Left colon (tissue), 2 donors: ENCODE data around the gene ECM1. TPM values are rescaled to one million over a fixed set of nuclear protein-coding genes. Genes with fewer than 3 reads are reported as not detected.

ENCODE experiments used
- ATAC-seq: fragments of 200-7000 bp; cut with Tn5 transposase; one replicate; pipeline ENCODE4 v1.9.1; 2020; ENCODE audit warnings: mild to moderate bottlenecking, moderate library complexity
- DNase-seq, 2 donors: peaks; one replicate each; pipeline ENCODE4 v3.0.0-alpha.2; 2020
- intact Hi-C, 2 donors: fragments of 100-400 bp; cut with DNase I in 1 of 2; cut with micrococcal nuclease in 1 of 2; formaldehyde crosslinking; loops; one replicate each; pipeline versions ENCODE4 v1.11.2 to v1.14.0; 2022; cut with DNase I, micrococcal nuclease
- total RNA-seq, 2 donors: library from RNA; stranded (reverse); fragmentation: NEBNext Ultra II Directional; extraction: Animal tissue kit (Norgen Biotek cat#: 25700); gene quantifications; one replicate each; pipeline ENCODE4 v1.2.1, GENCODE V29; 2021
- donor health status: DM: no; HTN: no; CAD: no.
- donor health status: DM: yes; HTN: yes; CAD: no.

Gene ECM1
- total RNA-seq, 2 donors from 2014 or later, result 6.3 to 9.1 TPM

GRCh38 chr1:150535511-150536287 is 27.8 kb downstream of the ECM1 start:
- intact Hi-C loops, result loop anchor here in 1 of 2 donors (10.0 kb wide), 1 partner anchor 61 kb away; no protein-coding TSS in a partner anchor
- no peak for DNase-seq

DNA sequence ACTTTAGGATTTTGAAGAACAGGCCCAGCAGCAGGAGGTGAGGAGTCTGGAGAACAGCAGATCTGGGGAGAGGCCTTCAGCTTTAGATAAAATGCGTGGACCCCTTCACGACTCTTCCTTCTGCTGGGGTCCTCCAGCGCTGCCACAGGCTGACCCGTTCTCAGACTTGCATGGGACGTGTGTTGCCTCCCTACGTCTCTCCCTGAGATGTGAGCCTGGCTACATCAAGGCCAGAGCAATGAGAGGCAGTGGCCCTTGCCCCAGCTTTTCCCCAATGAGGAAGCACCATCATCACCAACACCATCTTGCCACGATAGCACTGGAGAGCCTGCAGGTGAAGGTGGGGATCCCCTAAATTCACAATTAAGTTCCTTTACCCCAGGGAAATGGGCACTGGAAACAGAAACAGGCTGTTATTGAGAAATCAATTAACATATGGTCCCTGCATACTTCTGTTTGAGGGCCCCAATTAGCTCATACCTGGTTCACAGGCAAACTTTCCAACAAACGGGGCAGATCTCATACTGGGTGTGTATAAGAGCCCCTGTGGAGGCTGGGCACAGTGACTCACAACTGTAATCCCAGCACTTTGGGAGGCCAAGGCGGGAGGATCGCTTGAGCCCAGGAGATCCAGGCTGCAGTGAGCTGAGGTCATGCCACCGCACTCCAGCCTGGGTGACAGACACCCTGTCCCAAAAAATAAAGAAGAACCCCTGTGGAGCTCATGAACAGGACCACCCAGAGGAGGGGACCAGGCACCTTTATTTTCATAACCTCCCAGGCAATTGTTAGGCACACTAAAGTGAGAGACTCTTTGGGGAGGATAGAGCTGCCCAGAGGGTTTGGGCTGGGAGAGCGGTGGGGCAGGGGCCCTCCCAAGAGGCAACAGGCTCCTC is 29.2 kb downstream of the ECM1 start:
- DNase-seq (no peak), ATAC-seq (no peak)
- intact Hi-C loops, result loop anchor here in 1 of 2 donors (10.0 kb wide), 1 partner anchor 62 kb away; no protein-coding TSS in a partner anchor

More at GRCh38 chr1:150535511-150536287, 27.8 kb downstream of the ECM1 start:
- ATAC-seq, result no peak

- ATAC-seq (no peak), DNase-seq (peak in 1 of 2 donors; percentile 30)
- intact Hi-C loops, result loop anchor here in 1 of 2 donors (10.0 kb wide), 1 partner anchor 63 kb away; no protein-coding TSS in a partner anchor
Observed at GRCh38 chr1:150537732-150538684, 30.1 kb downstream of the ECM1 start.

GRCh38 chr1:150543500-150544143 is 35.7 kb downstream of the ECM1 start:
- ATAC-seq (no peak), DNase-seq (peak in 1 of 2 donors; percentile 37)
- intact Hi-C loops, result no loop called here

DNA sequence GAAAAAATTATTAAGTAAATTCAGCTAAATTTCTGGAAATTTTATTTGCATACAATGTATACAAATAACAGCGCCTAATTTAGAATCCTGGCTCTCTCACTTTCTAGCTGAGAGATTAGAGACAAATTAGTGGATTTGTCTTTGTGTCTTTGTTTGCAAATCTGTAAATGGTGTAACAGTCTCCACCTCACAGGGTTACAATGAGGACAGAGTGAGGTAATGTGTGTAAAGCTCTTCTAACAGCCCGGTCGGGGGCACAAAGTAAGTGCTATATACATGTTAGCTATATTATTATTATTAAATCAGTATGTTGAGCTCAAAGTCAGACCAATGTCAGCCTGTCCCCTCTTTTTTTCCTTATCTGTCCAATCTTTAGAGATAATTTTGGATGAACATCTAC is 36.3 kb downstream of the ECM1 start:
- DNase-seq, result no peak
- intact Hi-C loops, result no loop called here
- ATAC-seq, result no peak

GRCh38 chr1:150545486-150546032 is 37.6 kb downstream of the ECM1 start:
- intact Hi-C loops, result no loop called here
- DNase-seq, result no peak
- ATAC-seq, result no peak

DNA sequence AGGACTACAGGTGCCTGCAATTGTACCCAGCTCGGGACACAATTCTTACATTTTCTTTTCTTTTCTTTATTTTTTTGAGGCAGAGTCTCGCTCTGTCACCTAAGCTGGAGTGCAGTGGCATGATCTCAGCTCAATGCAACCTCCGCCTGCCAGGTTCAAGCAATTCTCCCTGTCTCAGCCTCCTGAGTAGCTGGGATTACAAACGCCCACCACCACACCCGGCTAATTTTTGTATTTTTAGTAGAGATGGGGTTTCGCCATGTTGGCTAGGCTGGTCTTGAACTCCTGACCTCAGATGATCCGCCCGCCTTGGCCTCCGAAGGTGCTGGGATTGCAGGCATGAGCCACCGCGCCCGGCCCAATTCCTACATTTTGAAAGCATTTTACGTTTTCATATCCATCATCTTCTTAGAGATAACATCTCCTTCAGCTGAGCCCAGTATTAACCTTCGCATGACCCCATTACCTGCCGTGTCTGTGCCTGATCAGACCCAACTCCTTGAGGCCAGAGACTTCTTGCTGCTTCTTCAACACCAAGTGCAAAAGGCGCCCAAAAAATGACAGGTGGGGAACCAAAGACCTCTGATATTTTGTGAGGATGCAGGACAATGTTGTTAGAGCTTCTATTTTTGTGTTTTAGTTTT is 38.5 kb downstream of the ECM1 start:
- intact Hi-C loops, result no loop called here
- DNase-seq (no peak), ATAC-seq (no peak)

- DNase-seq (no peak), ATAC-seq (no peak)
- intact Hi-C loops, result no loop called here
Observed at GRCh38 chr1:150548324-150548631, 40.4 kb downstream of the ECM1 start.

DNA sequence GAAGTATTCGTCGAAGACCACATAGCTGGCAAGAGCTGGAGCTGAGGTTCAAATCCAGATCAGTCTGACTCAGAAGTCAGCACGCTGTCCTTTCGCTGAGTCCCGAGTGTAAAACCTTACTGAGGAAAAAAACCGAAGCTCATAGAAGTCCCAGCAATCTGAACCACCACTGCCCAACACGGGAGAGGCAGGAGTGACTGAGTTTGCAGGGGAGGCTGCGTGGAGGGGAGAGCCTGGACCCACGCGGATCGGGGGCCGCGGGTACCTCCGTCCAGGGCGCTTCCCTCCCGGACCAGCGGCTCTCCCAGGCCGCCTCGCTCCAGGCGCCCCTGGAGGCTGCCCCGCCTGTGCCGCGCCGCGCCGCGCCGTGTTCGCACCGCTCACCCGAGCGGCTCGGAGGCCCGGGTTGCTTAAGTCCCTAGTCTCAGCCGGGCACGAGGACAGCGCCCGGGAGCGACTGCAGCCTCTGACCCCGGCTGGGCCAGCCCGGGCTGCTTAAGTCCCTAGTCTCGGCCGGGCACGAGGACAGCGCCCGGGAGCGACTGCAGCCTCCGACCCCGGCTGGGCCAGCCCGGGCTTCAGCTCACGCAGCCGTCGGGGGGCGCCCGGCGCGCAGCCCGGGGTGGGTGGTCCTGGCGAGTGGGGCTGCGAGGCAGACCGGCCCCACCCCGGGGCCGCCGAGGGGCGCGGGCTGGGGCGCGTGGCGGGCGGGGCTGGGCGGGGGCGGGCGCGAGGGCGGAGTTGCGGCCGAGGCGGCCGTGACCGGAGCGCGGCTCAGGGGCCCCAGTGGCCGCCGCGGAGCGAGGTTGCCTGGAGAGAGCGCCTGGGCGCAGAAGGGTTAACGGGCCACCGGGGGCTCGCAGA is 41.0 kb downstream of the ECM1 start, which contains the start of gene ADAMTSL4:
Gene ADAMTSL4, plus strand, starts transcription at position 777 of the 864 bp plus-strand sequence. CDS start 2,881 bp downstream, outside the sequence.
- intact Hi-C loops, result no loop called here
- DNase-seq (peak in 1 of 2 donors; percentile 64), ATAC-seq (peak; percentile 74)

- no peak for DNase-seq
- intact Hi-C loops, result loop anchor here in 1 of 2 donors (10.0 kb wide), 1 partner anchor 75 kb away; the partner anchor contains the start of gene ENSA
- peak; percentile 9 for ATAC-seq
Observed at GRCh38 chr1:150549496-150550221, 41.8 kb downstream of the ECM1 start.

GRCh38 chr1:150550222-150551050 is 42.5 kb downstream of the ECM1 start:
- no peak for DNase-seq
- intact Hi-C loops, result loop anchor here in 1 of 2 donors (10.0 kb wide), 1 partner anchor 74 kb away; the partner anchor contains the start of gene ENSA
- no peak for ATAC-seq

- no peak for DNase-seq
Observed at GRCh38 chr1:150551051-150551783, 43.3 kb downstream of the ECM1 start.

GRCh38 chr1:150551784-150552127 is 43.8 kb downstream of the ECM1 start:
- DNase-seq (no peak), ATAC-seq (no peak)
- intact Hi-C loops, result loop anchor here in 1 of 2 donors (10.0 kb wide), 1 partner anchor 73 kb away; the partner anchor contains the start of gene ENSA

More at GRCh38 chr1:150551051-150551783, 43.3 kb downstream of the ECM1 start:
- intact Hi-C loops, result loop anchor here in 1 of 2 donors (10.0 kb wide), 1 partner anchor 74 kb away; the partner anchor contains the start of gene ENSA
- ATAC-seq, result no peak
